ENCODE data around the gene DCC. TPM values are rescaled to one million over a fixed set of nuclear protein-coding genes. Genes with fewer than 3 reads are reported as not detected.

DCC gene
- total RNA-seq, 1 experiment from 2014 or later, result not detected

DNA sequence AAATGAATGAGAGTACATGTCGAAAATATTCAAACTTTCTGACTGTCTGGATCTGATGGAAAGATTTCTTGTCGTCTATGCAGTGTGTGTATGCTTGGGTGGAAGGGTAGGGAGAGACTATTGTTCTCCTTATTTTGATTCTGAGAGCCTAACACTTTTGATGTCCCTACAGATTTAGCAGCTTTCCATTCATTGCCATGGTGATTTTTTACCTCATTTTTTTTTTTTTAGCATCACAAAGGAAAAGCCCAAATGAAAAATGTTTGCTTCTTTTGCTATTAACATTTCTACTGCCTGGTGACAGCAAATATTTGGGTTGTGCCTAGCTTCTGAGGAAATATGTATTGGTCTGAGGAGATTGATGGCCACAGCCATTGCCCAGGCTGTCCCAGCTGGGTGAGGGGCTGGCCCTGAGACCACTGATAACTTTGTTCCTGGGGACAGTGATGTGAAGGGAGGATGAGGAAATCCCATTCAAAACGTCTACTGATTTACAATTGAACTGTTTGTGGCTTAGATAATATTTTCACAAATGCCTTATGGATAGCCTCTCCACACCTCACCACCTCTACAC is 558.6 kb downstream of the DCC start:
- no peak overlapping the region for H2AFZ ChIP-seq (ENCODE audit: low read length)
- H4K20me1 ChIP-seq (ENCODE audit: insufficient read depth, low read depth, low read length), result no peaks in the 10 kb centered on the region
- no peaks in the 10 kb centered on the region for H3K36me3 ChIP-seq (ENCODE audit: insufficient read depth, low read length)
- H3K79me2 ChIP-seq (ENCODE audit: low read length), result no peaks in the 10 kb centered on the region
- peaks cover 2% of the 10 kb centered on the region; the same call in 1 of the 2 replicates for H3K9me3 ChIP-seq (ENCODE audit: low read length)
- H3K9ac ChIP-seq (ENCODE audit: low read length), result no peak overlapping the region
- H3K9me2 ChIP-seq (replicated peaks; ENCODE audit: insufficient read depth, low read length), result no peaks in the 10 kb centered on the region
- no peak for DNase-seq
- no peak overlapping the region for H3K4me2 ChIP-seq (ENCODE audit: low read depth, low read length, poor library complexity, severe bottlenecking)
- no peak overlapping the region for H3K4me3 ChIP-seq (ENCODE audit: low read length)
- H3K27me3 ChIP-seq (ENCODE audit: low read length), result no peaks in the 10 kb centered on the region
- no peaks in the 10 kb centered on the region for H3K4me1 ChIP-seq (ENCODE audit: low read length)
- no peak overlapping the region for H3K27ac ChIP-seq (ENCODE audit: low read length)

DNA sequence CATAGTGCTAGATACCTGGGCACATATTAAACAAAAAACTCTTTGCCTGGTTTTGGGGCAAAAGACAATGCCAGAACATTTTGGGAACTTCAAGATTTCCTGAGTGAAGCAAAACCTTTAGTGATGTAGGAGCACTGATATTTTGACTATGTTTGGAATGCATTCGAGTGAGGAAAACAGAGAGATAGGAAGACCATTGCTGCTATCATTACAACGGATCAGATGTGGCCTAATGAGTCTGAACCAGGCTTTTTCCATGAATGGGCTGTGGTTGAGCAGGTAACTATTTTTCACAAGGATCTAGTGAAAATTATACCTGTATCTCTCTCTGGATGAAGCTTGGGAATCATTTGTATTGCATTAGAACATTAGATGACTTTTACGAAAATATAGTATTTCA is 562.2 kb downstream of the DCC start:
- H3K9me3 ChIP-seq (ENCODE audit: low read length), result no peaks in the 10 kb centered on the region
- H3K27me3 ChIP-seq (ENCODE audit: low read length), result no peaks in the 10 kb centered on the region
- H2AFZ ChIP-seq (ENCODE audit: low read length), result no peak overlapping the region
- H4K20me1 ChIP-seq (ENCODE audit: insufficient read depth, low read depth, low read length), result no peaks in the 10 kb centered on the region
- no peak overlapping the region for H3K9ac ChIP-seq (ENCODE audit: low read length)
- H3K4me2 ChIP-seq (ENCODE audit: low read depth, low read length, poor library complexity, severe bottlenecking), result no peak overlapping the region
- H3K4me3 ChIP-seq (ENCODE audit: low read length), result no peak overlapping the region
- H3K79me2 ChIP-seq (ENCODE audit: low read length), result no peaks in the 10 kb centered on the region
- no peaks in the 10 kb centered on the region for H3K9me2 ChIP-seq (replicated peaks; ENCODE audit: insufficient read depth, low read length)
- no peak for DNase-seq
- H3K4me1 ChIP-seq (ENCODE audit: low read length), result no peaks in the 10 kb centered on the region
- H3K36me3 ChIP-seq (ENCODE audit: insufficient read depth, low read length), result no peaks in the 10 kb centered on the region
- no peak overlapping the region for H3K27ac ChIP-seq (ENCODE audit: low read length)

DNA sequence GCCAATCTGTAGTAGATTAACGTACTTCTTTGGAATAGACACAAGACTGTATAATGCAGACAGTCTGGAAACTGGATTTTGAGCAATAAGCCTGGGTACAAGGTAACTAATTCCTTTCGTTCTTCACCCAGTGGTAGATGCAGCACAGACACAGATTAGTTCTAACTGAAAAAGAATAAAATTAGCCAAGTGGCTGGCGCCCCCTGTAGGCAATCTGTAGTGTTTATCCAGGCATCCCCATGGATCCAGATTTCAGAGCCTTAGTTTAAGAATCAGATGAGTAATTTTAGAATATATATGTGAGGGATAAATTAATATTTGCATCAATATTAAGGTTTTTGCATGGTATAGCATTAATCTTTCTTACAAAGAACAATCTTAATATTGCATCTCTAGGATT is 563.9 kb downstream of the DCC start:
- no peak overlapping the region for H3K4me3 ChIP-seq (ENCODE audit: low read length)
- no peaks in the 10 kb centered on the region for H3K36me3 ChIP-seq (ENCODE audit: insufficient read depth, low read length)
- no peak overlapping the region for H3K4me2 ChIP-seq (ENCODE audit: low read depth, low read length, poor library complexity, severe bottlenecking)
- no peaks in the 10 kb centered on the region for H3K4me1 ChIP-seq (ENCODE audit: low read length)
- H3K9ac ChIP-seq (ENCODE audit: low read length), result no peak overlapping the region
- no peak overlapping the region for H2AFZ ChIP-seq (ENCODE audit: low read length)
- H3K27me3 ChIP-seq (ENCODE audit: low read length), result no peaks in the 10 kb centered on the region
- H3K9me2 ChIP-seq (replicated peaks; ENCODE audit: insufficient read depth, low read length), result no peaks in the 10 kb centered on the region
- no peaks in the 10 kb centered on the region for H4K20me1 ChIP-seq (ENCODE audit: insufficient read depth, low read depth, low read length)
- no peaks in the 10 kb centered on the region for H3K79me2 ChIP-seq (ENCODE audit: low read length)
- peak; percentile 62 for DNase-seq
- H3K9me3 ChIP-seq (ENCODE audit: low read length), result no peaks in the 10 kb centered on the region
- no peak overlapping the region for H3K27ac ChIP-seq (ENCODE audit: low read length)

- Histone ChIP-seq H3K9me3 (ENCODE audit: low read length) (peaks cover 7% of the 10 kb centered on the region; the same call in 1 of the 2 replicates), H3K27me3 (ENCODE audit: low read length) (no peaks in the 10 kb centered on the region), H3K4me1 (ENCODE audit: low read length) (no peaks in the 10 kb centered on the region), H2AFZ (ENCODE audit: low read length) (no peak overlapping the region), H3K4me3 (ENCODE audit: low read length) (no peak overlapping the region), H3K79me2 (ENCODE audit: low read length) (no peaks in the 10 kb centered on the region), H3K4me2 (ENCODE audit: low read depth, low read length, poor library complexity, severe bottlenecking) (no peak overlapping the region), H3K9ac (ENCODE audit: low read length) (no peak overlapping the region), H3K36me3 (ENCODE audit: insufficient read depth, low read length) (no peaks in the 10 kb centered on the region), H3K9me2 (replicated peaks; ENCODE audit: insufficient read depth, low read length) (0 out of 2 replicates have a peak, but pooled peaks cover under 1% of the 10 kb centered on the region), H3K27ac (ENCODE audit: low read length) (no peak overlapping the region), H4K20me1 (ENCODE audit: insufficient read depth, low read depth, low read length) (no peaks in the 10 kb centered on the region)
- DNase-seq, result no peak
Observed at GRCh38 chr18:52907543-52908308, 567.7 kb downstream of the DCC start.

- H3K4me3 ChIP-seq (ENCODE audit: low read length), result no peak overlapping the region
- H3K9me3 ChIP-seq (ENCODE audit: low read length), result peaks cover 18% of the 10 kb centered on the region; the same call in 1 of the 2 replicates
- no peak for DNase-seq
- H2AFZ ChIP-seq (ENCODE audit: low read length), result no peak overlapping the region
- no peak overlapping the region for H3K27ac ChIP-seq (ENCODE audit: low read length)
- 0 out of 2 replicates have a peak, but pooled peaks cover 3% of the 10 kb centered on the region for H3K9me2 ChIP-seq (replicated peaks; ENCODE audit: insufficient read depth, low read length)
- H3K27me3 ChIP-seq (ENCODE audit: low read length), result no peaks in the 10 kb centered on the region
- H3K36me3 ChIP-seq (ENCODE audit: insufficient read depth, low read length), result no peaks in the 10 kb centered on the region
- no peak overlapping the region for H3K9ac ChIP-seq (ENCODE audit: low read length)
- H3K79me2 ChIP-seq (ENCODE audit: low read length), result no peaks in the 10 kb centered on the region
- H4K20me1 ChIP-seq (ENCODE audit: insufficient read depth, low read depth, low read length), result no peaks in the 10 kb centered on the region
- no peaks in the 10 kb centered on the region for H3K4me1 ChIP-seq (ENCODE audit: low read length)
- no peak overlapping the region for H3K4me2 ChIP-seq (ENCODE audit: low read depth, low read length, poor library complexity, severe bottlenecking)
Observed at GRCh38 chr18:52914148-52914547, 574.2 kb downstream of the DCC start.

- H3K9ac ChIP-seq (ENCODE audit: low read length), result no peak overlapping the region
- H3K27me3 ChIP-seq (ENCODE audit: low read length), result no peaks in the 10 kb centered on the region
Observed at GRCh38 chr18:52920665-52921064, 580.7 kb downstream of the DCC start.

DNA sequence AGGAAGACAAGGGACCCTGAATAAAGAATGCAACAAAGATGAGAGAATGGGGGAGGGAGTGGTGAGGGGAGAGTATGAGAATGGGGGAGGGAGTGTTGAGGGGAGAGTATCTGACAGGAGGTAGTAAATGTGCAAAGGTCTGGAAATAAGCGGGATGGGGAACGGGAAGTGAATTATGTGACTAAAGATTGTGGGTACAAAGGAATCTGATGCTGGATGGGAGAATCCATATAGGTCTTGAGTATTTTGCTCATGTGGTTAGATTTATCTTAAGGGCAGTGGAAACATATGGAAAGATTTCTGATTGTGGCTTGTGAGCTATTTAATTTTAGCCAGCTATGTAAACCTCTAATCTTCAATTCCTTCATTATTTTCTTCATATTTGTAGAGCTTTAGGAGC is 593.4 kb downstream of the DCC start:
- Histone ChIP-seq H3K36me3 (ENCODE audit: insufficient read depth, low read length) (no peaks in the 10 kb centered on the region), H3K9ac (ENCODE audit: low read length) (no peak overlapping the region), H3K27ac (ENCODE audit: low read length) (no peak overlapping the region), H3K4me2 (ENCODE audit: low read depth, low read length, poor library complexity, severe bottlenecking) (no peak overlapping the region), H3K9me2 (replicated peaks; ENCODE audit: insufficient read depth, low read length) (no peaks in the 10 kb centered on the region), H3K27me3 (ENCODE audit: low read length) (no peaks in the 10 kb centered on the region), H2AFZ (ENCODE audit: low read length) (no peak overlapping the region), H4K20me1 (ENCODE audit: insufficient read depth, low read depth, low read length) (no peaks in the 10 kb centered on the region), H3K79me2 (ENCODE audit: low read length) (no peaks in the 10 kb centered on the region), H3K4me3 (ENCODE audit: low read length) (no peak overlapping the region), H3K4me1 (ENCODE audit: low read length) (no peaks in the 10 kb centered on the region), H3K9me3 (ENCODE audit: low read length) (peaks cover 11% of the 10 kb centered on the region)
- no peak for DNase-seq

More at GRCh38 chr18:52920665-52921064, 580.7 kb downstream of the DCC start:
- Histone ChIP-seq H3K36me3 (ENCODE audit: insufficient read depth, low read length) (no peaks in the 10 kb centered on the region), H3K4me1 (ENCODE audit: low read length) (no peaks in the 10 kb centered on the region), H3K9me3 (ENCODE audit: low read length) (peaks cover 20% of the 10 kb centered on the region), H3K4me2 (ENCODE audit: low read depth, low read length, poor library complexity, severe bottlenecking) (no peak overlapping the region), H3K4me3 (ENCODE audit: low read length) (no peak overlapping the region), H3K27ac (ENCODE audit: low read length) (no peak overlapping the region), H4K20me1 (ENCODE audit: insufficient read depth, low read depth, low read length) (no peaks in the 10 kb centered on the region), H2AFZ (ENCODE audit: low read length) (no peak overlapping the region), H3K9me2 (replicated peaks; ENCODE audit: insufficient read depth, low read length) (no peaks in the 10 kb centered on the region), H3K79me2 (ENCODE audit: low read length) (no peaks in the 10 kb centered on the region)
- no peak for DNase-seq

DNA sequence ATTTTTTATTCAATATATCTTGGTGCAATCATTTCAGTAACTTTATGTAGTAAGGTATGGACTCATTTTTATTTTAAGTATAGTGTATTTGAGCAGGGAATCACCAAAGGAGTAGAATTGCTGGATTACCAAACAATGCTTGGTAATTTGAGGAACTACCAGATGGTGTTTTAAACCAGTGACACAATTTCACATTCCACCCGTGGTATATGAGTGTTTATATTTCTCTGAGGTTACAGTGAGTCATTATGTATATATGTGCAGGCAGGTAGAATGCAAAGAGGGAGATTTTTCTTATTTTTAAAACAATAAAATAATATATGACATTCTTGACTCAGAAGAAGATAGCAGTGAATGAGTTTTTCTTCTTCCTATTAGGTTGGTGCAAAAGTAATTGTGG is 596.9 kb downstream of the DCC start:
- Histone ChIP-seq H3K4me3 (ENCODE audit: low read length) (no peak overlapping the region), H3K79me2 (ENCODE audit: low read length) (no peaks in the 10 kb centered on the region), H3K36me3 (ENCODE audit: insufficient read depth, low read length) (no peaks in the 10 kb centered on the region), H3K9me2 (replicated peaks; ENCODE audit: insufficient read depth, low read length) (no peaks in the 10 kb centered on the region), H2AFZ (ENCODE audit: low read length) (no peak overlapping the region), H3K4me1 (ENCODE audit: low read length) (no peaks in the 10 kb centered on the region), H3K27ac (ENCODE audit: low read length) (no peak overlapping the region), H3K4me2 (ENCODE audit: low read depth, low read length, poor library complexity, severe bottlenecking) (no peak overlapping the region), H4K20me1 (ENCODE audit: insufficient read depth, low read depth, low read length) (no peaks in the 10 kb centered on the region), H3K9me3 (ENCODE audit: low read length) (peaks cover 24% of the 10 kb centered on the region), H3K27me3 (ENCODE audit: low read length) (no peaks in the 10 kb centered on the region), H3K9ac (ENCODE audit: low read length) (no peak overlapping the region)
- no peak for DNase-seq
